ENCODE data around the gene ZNF541.

ZNF541 gene

GRCh38 chr19:47545061-47545948 is 27.6 kb downstream of the ZNF541 start:
- no peaks in the 10 kb centered on the region for H3K36me3 ChIP-seq (ENCODE audit: control insufficient read depth in 1 of 2, insufficient read depth in 2 of 2, low read length in 2 of 2)
- H3K4me3 ChIP-seq (ENCODE audit: low read depth in 1 of 2, low read length in 2 of 2), result no peak overlapping the region
- H3K9me3 ChIP-seq (ENCODE audit: control insufficient read depth in 1 of 2, low read length in 2 of 2), result no peaks in the 10 kb centered on the region
- H3K4me1 ChIP-seq (ENCODE audit: control insufficient read depth in 1 of 2, insufficient read depth in 2 of 2, low read length in 2 of 2), result no peaks in the 10 kb centered on the region
- H3K9ac ChIP-seq (ENCODE audit: low read depth in 1 of 2, low read length in 2 of 2), result no peak overlapping the region
- peaks cover 9 to 14% of the 10 kb centered on the region in 2 donors for H3K27me3 ChIP-seq (ENCODE audit: control insufficient read depth in 1 of 2, insufficient read depth in 2 of 2, low read length in 2 of 2)
- H3K27ac ChIP-seq (ENCODE audit: low read depth, low read length), result no peak overlapping the region

GRCh38 chr19:47544476-47544875 is 28.5 kb downstream of the ZNF541 start:
- Histone ChIP-seq H3K4me3 (ENCODE audit: low read depth in 1 of 2, low read length in 2 of 2) (no peak overlapping the region), H3K9ac (ENCODE audit: low read depth in 1 of 2, low read length in 2 of 2) (no peak overlapping the region), H3K36me3 (ENCODE audit: control insufficient read depth in 1 of 2, insufficient read depth in 2 of 2, low read length in 2 of 2) (no peaks in the 10 kb centered on the region), H3K4me1 (ENCODE audit: control insufficient read depth in 1 of 2, insufficient read depth in 2 of 2, low read length in 2 of 2) (no peaks in the 10 kb centered on the region), H3K9me3 (ENCODE audit: control insufficient read depth in 1 of 2, low read length in 2 of 2) (no peaks in the 10 kb centered on the region), H3K27ac (ENCODE audit: low read depth, low read length) (no peak overlapping the region), H3K27me3 (ENCODE audit: control insufficient read depth in 1 of 2, insufficient read depth in 2 of 2, low read length in 2 of 2) (peaks cover 9 to 14% of the 10 kb centered on the region in 2 donors)

- Histone ChIP-seq H3K4me3 (ENCODE audit: low read depth in 1 of 2, low read length in 2 of 2) (no peak overlapping the region), H3K4me1 (ENCODE audit: control insufficient read depth in 1 of 2, insufficient read depth in 2 of 2, low read length in 2 of 2) (no peaks in the 10 kb centered on the region), H3K27me3 (ENCODE audit: control insufficient read depth in 1 of 2, insufficient read depth in 2 of 2, low read length in 2 of 2) (peaks cover 9 to 14% of the 10 kb centered on the region in 2 donors), H3K9me3 (ENCODE audit: control insufficient read depth in 1 of 2, low read length in 2 of 2) (no peaks in the 10 kb centered on the region), H3K36me3 (ENCODE audit: control insufficient read depth in 1 of 2, insufficient read depth in 2 of 2, low read length in 2 of 2) (no peaks in the 10 kb centered on the region), H3K27ac (ENCODE audit: low read depth, low read length) (no peak overlapping the region), H3K9ac (ENCODE audit: low read depth in 1 of 2, low read length in 2 of 2) (no peak overlapping the region)
These were observed 28.9 kb downstream of the ZNF541 start for GRCh38 chr19:47544075-47544474.

GRCh38 chr19:47542030-47542475 is 30.9 kb downstream of the ZNF541 start:
- Histone ChIP-seq H3K4me1 (ENCODE audit: control insufficient read depth in 1 of 2, insufficient read depth in 2 of 2, low read length in 2 of 2) (no peaks in the 10 kb centered on the region), H3K36me3 (ENCODE audit: control insufficient read depth in 1 of 2, insufficient read depth in 2 of 2, low read length in 2 of 2) (no peaks in the 10 kb centered on the region), H3K27ac (ENCODE audit: low read depth, low read length) (no peak overlapping the region), H3K27me3 (ENCODE audit: control insufficient read depth in 1 of 2, insufficient read depth in 2 of 2, low read length in 2 of 2) (peaks cover 9 to 14% of the 10 kb centered on the region in 2 donors), H3K4me3 (ENCODE audit: low read depth in 1 of 2, low read length in 2 of 2) (no peak overlapping the region), H3K9ac (ENCODE audit: low read depth in 1 of 2, low read length in 2 of 2) (no peak overlapping the region), H3K9me3 (ENCODE audit: control insufficient read depth in 1 of 2, low read length in 2 of 2) (no peaks in the 10 kb centered on the region)

DNA sequence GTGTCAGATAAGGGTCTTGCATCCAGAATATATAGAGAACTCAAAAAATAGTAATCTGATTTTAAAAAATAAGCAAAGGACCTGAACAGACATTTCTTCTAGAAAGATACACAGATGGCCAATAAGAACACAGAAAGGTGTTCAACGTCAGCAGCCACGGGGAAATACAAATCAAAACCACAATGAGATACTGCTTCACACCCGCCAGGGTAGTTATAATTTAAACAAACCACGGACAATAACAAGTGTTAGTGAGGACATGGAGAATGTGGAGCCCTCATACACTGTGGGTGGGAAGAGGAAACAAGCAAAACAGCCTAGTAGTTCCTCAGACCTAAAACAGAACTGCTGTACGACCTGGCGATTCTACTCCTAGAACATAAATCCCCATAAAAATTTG is 31.4 kb downstream of the ZNF541 start:
- Histone ChIP-seq H3K27ac (ENCODE audit: low read depth, low read length) (no peak overlapping the region), H3K27me3 (ENCODE audit: control insufficient read depth in 1 of 2, insufficient read depth in 2 of 2, low read length in 2 of 2) (peaks cover 9 to 14% of the 10 kb centered on the region in 2 donors), H3K9me3 (ENCODE audit: control insufficient read depth in 1 of 2, low read length in 2 of 2) (no peaks in the 10 kb centered on the region), H3K9ac (ENCODE audit: low read depth in 1 of 2, low read length in 2 of 2) (no peak overlapping the region), H3K4me3 (ENCODE audit: low read depth in 1 of 2, low read length in 2 of 2) (no peak overlapping the region), H3K36me3 (ENCODE audit: control insufficient read depth in 1 of 2, insufficient read depth in 2 of 2, low read length in 2 of 2) (no peaks in the 10 kb centered on the region), H3K4me1 (ENCODE audit: control insufficient read depth in 1 of 2, insufficient read depth in 2 of 2, low read length in 2 of 2) (no peaks in the 10 kb centered on the region)

DNA sequence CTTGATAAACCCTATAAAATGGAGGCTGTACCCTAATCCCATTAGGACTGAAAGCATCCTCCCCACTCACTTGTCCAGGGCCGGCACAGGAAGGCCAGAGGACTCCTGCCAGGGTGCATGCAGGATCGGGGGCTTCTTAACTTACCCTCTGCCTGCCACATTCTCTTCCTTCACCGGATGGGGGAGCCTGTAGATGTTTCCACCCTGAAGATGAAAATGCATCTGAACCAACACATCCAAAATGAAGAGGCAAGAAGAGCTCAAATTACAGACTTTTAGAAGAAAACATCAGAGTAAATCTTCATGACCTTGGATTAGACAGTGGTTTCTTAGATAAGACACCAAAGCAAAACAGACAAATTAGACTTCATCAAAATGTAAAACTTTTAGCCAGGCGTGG is 32.2 kb downstream of the ZNF541 start:
- no peaks in the 10 kb centered on the region for H3K36me3 ChIP-seq (ENCODE audit: control insufficient read depth in 1 of 2, insufficient read depth in 2 of 2, low read length in 2 of 2)
- H3K9ac ChIP-seq (ENCODE audit: low read depth in 1 of 2, low read length in 2 of 2), result no peak overlapping the region
- no peak overlapping the region for H3K4me3 ChIP-seq (ENCODE audit: low read depth in 1 of 2, low read length in 2 of 2)
- no peak overlapping the region for H3K27ac ChIP-seq (ENCODE audit: low read depth, low read length)
- peaks cover 6 to 14% of the 10 kb centered on the region in 2 donors for H3K27me3 ChIP-seq (ENCODE audit: control insufficient read depth in 1 of 2, insufficient read depth in 2 of 2, low read length in 2 of 2)
- no peaks in the 10 kb centered on the region for H3K9me3 ChIP-seq (ENCODE audit: control insufficient read depth in 1 of 2, low read length in 2 of 2)
- H3K4me1 ChIP-seq (ENCODE audit: control insufficient read depth in 1 of 2, insufficient read depth in 2 of 2, low read length in 2 of 2), result no peaks in the 10 kb centered on the region

DNA sequence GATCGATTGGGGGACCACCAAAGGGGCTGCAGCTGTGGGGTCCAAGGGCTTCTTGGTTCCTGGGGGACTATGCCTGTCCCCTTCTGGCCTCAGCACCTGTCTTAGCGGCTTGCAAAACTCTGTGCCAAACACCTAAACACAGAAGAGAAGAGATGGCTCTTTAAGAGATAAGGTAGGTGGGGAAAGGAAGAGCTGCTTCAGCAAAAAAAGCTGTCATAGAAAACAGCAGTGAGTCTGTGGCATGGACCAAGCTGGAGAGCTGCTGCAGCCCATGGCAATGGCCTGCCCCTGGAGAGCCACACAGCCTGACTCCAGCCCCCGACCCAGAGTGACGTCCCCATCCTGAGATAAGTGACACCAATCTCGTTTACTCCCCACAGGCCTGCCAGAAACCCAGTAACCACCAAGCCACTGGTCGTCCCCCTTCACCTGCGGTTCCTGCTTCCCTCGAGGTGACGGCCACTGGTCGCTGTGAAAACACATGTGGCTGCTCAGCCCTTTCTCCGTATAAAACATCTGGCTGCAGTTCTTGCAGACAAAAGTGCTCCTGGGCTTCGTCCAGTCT is 33.1 kb downstream of the ZNF541 start:
- no peak overlapping the region for H3K9ac ChIP-seq (ENCODE audit: low read depth in 1 of 2, low read length in 2 of 2)
- H3K27ac ChIP-seq (ENCODE audit: low read depth, low read length), result no peak overlapping the region
- no peaks in the 10 kb centered on the region for H3K36me3 ChIP-seq (ENCODE audit: control insufficient read depth in 1 of 2, insufficient read depth in 2 of 2, low read length in 2 of 2)
- no peaks in the 10 kb centered on the region for H3K9me3 ChIP-seq (ENCODE audit: control insufficient read depth in 1 of 2, low read length in 2 of 2)
- no peaks in the 10 kb centered on the region for H3K4me1 ChIP-seq (ENCODE audit: control insufficient read depth in 1 of 2, insufficient read depth in 2 of 2, low read length in 2 of 2)
- no peak overlapping the region for H3K4me3 ChIP-seq (ENCODE audit: low read depth in 1 of 2, low read length in 2 of 2)
- H3K27me3 ChIP-seq (ENCODE audit: control insufficient read depth in 1 of 2, insufficient read depth in 2 of 2, low read length in 2 of 2), result peaks cover 0 to 8% of the 10 kb centered on the region in 2 donors

- Histone ChIP-seq H3K9me3 (ENCODE audit: control insufficient read depth in 1 of 2, low read length in 2 of 2) (no peaks in the 10 kb centered on the region), H3K4me1 (ENCODE audit: control insufficient read depth in 1 of 2, insufficient read depth in 2 of 2, low read length in 2 of 2) (no peaks in the 10 kb centered on the region), H3K4me3 (ENCODE audit: low read depth in 1 of 2, low read length in 2 of 2) (no peak overlapping the region), H3K27me3 (ENCODE audit: control insufficient read depth in 1 of 2, insufficient read depth in 2 of 2, low read length in 2 of 2) (no peaks in the 10 kb centered on the region), H3K27ac (ENCODE audit: low read depth, low read length) (no peak overlapping the region), H3K36me3 (ENCODE audit: control insufficient read depth in 1 of 2, insufficient read depth in 2 of 2, low read length in 2 of 2) (no peaks in the 10 kb centered on the region), H3K9ac (ENCODE audit: low read depth in 1 of 2, low read length in 2 of 2) (no peak overlapping the region)
These were observed 34.1 kb downstream of the ZNF541 start for GRCh38 chr19:47538812-47539211.

DNA sequence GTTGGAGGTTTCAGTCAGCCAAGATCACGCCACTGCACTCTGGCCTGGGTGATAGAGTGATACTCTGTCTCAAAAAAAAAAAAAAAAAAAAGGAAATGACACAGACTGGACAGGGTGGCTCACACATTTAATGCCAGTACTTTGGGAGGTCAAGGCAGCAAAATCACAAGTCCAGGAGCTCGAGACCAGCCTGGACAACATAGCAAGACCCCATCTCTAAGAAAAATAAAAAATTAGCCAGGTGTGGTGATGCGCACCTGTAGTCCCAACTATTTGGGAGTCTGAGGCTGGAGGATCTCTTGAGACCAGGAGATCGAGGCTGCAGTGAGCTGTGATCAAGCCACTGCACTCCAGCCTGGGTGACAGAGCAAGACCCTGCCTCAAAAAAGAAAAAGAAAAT is 35.5 kb downstream of the ZNF541 start:
- no peaks in the 10 kb centered on the region for H3K27me3 ChIP-seq (ENCODE audit: control insufficient read depth in 1 of 2, insufficient read depth in 2 of 2, low read length in 2 of 2)
- no peaks in the 10 kb centered on the region for H3K4me1 ChIP-seq (ENCODE audit: control insufficient read depth in 1 of 2, insufficient read depth in 2 of 2, low read length in 2 of 2)
- H3K36me3 ChIP-seq (ENCODE audit: control insufficient read depth in 1 of 2, insufficient read depth in 2 of 2, low read length in 2 of 2), result no peaks in the 10 kb centered on the region
- H3K27ac ChIP-seq (ENCODE audit: low read depth, low read length), result no peak overlapping the region
- no peaks in the 10 kb centered on the region for H3K9me3 ChIP-seq (ENCODE audit: control insufficient read depth in 1 of 2, low read length in 2 of 2)
- no peak overlapping the region for H3K9ac ChIP-seq (ENCODE audit: low read depth in 1 of 2, low read length in 2 of 2)
- no peak overlapping the region for H3K4me3 ChIP-seq (ENCODE audit: low read depth in 1 of 2, low read length in 2 of 2)

DNA sequence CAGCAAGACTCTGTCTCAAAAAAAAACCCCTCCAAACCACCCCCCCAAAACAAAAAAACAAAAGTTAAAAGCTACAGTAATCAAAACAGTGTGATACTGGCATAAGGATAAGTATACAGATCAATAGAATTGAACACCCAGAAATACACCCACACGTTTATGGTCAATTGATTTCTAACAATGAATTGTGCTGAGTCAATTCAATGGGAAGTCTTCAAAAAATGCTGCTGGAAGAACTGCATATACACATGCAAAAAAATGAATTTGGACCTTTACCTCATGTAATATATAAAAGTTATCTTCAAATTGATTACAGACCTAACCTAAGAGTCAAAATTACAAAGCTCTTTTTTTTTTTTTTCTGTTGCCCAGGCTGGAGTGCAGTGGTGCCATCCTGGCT is 38.3 kb downstream of the ZNF541 start:
- no peaks in the 10 kb centered on the region for H3K4me1 ChIP-seq (ENCODE audit: control insufficient read depth in 1 of 2, insufficient read depth in 2 of 2, low read length in 2 of 2)
- H3K27ac ChIP-seq (ENCODE audit: low read depth, low read length), result no peak overlapping the region
- no peak overlapping the region for H3K9ac ChIP-seq (ENCODE audit: low read depth in 1 of 2, low read length in 2 of 2)
- no peak overlapping the region for H3K4me3 ChIP-seq (ENCODE audit: low read depth in 1 of 2, low read length in 2 of 2)
- no peaks in the 10 kb centered on the region for H3K27me3 ChIP-seq (ENCODE audit: control insufficient read depth in 1 of 2, insufficient read depth in 2 of 2, low read length in 2 of 2)
- H3K36me3 ChIP-seq (ENCODE audit: control insufficient read depth in 1 of 2, insufficient read depth in 2 of 2, low read length in 2 of 2), result no peaks in the 10 kb centered on the region
- H3K9me3 ChIP-seq (ENCODE audit: control insufficient read depth in 1 of 2, low read length in 2 of 2), result no peaks in the 10 kb centered on the region

All from duodenal mucosa (tissue), 2 donors.